Right lobe of liver (tissue), 6 donors: ENCODE data around the gene KCNT2. TPM values are rescaled to one million over a fixed set of nuclear protein-coding genes. Genes with fewer than 3 reads are reported as not detected.
"Not testable (repeated sequence)": the region's sequence is repeated elsewhere in the genome, so short reads cannot be mapped to it uniquely, and the experiment has no call there.

ENCODE experiments used
- ATAC-seq, 4 donors: fragments of 200-7000 bp; cut with Tn5 transposase; one replicate each; pipeline ENCODE4 v1.9.1; 2020; ENCODE audit warnings: mild to moderate bottlenecking in 4 of 4, moderate library complexity in 4 of 4
- DNase-seq, 3 donors: peaks; one replicate each; pipeline ENCODE4 v3.0.0-alpha.2; 2020
- H3K27ac ChIP-seq, 3 donors: fragments of 200-600 bp; one replicate each; pipeline ENCODE4 v1.8.0; 2022
- H3K27me3 ChIP-seq, 2 donors: fragments of 200-600 bp; one replicate each; pipeline ENCODE4 v1.8.0; 2022
- H3K36me3 ChIP-seq, 4 donors: fragments of 200-600 bp; sonication (generic) in 1 of 4; one replicate each; pipeline versions ENCODE4 v1.5.1 to v1.8.0; 2017 to 2022; ENCODE audit warnings: control low read depth in 1 of 4
- H3K4me1 ChIP-seq, 4 donors: fragments of 200-600 bp; sonication (generic) in 1 of 4; one replicate each; pipeline versions ENCODE4 v1.5.1 to v1.8.0; 2017 to 2022; ENCODE audit warnings: control low read depth in 1 of 4
- H3K4me3 ChIP-seq, 3 donors: fragments of 200-600 bp; one replicate each; pipeline ENCODE4 v1.8.0; 2022
- H3K9me3 ChIP-seq, 4 donors: fragments of 200-600 bp; sonication (generic) in 1 of 4; one replicate each; pipeline versions ENCODE4 v1.5.1 to v1.8.0; 2017 to 2022; ENCODE audit warnings: control low read depth in 1 of 4
- POLR2A ChIP-seq: fragments of 450-650 bp; IDR thresholded peaks from one replicate; pipeline ENCODE4 v1.6.1; 2017; ENCODE audit warnings: antibody characterized with exemption, mild to moderate bottlenecking
- WGBS: methylation state at CpG from one replicate; pipeline ENCODE4 v1.1.6; 2018; ENCODE audit warnings: low coverage, low lambda C conversion rate; ENCODE audit not compliant: insufficient coverage; ENCODE audit errors: missing lambda C conversion rate; 5-methylcytosine and 5-hydroxymethylcytosine counted together
- intact Hi-C, 2 donors: fragments of 100-400 bp; cut with DNase I; formaldehyde crosslinking; loops; one replicate each; pipeline versions ENCODE4 v1.11.2 to v1.14.1; 2022
- total RNA-seq, 6 experiments: library from RNA; depleted of rRNA in 2 of 6; stranded (reverse); fragments of >200 nt in 2 of 6; fragmentation: NEBNext Ultra II Directional in 3 of 6; extraction: Animal tissue kit (Norgen Biotek cat#: 25700) in 3 of 6; gene quantifications; one replicate each; pipeline versions ENCODE4 v1.1.0 to v1.2.4, GENCODE V29; 2016 to 2023
- TF ChIP-seq, protein P1 (sequence below), 4 donors: fragments of 200-600 bp in 3 of 4; fragments of 450-650 bp in 1 of 4; IDR thresholded peaks; one replicate each; pipeline versions ENCODE4 v1.5.1 to v1.8.0; 2016 to 2022; ENCODE audit warnings: antibody characterized with exemption in 4 of 4, mild to moderate bottlenecking in 2 of 4
- donor health status: DM: no; HTN: yes; CAD: no.
- donor health status: DM: no; HTN: no; CAD: no.
- donor health status: DM: no; HTN: no; CAD: no.
- donor health status: DM: no; HTN: yes; CAD: no.
- donor health status: DM: no; HTN: yes; CAD: no.

Gene KCNT2
- total RNA-seq, 6 experiments from 2014 or later: 5.3 to 8.4 (median 7.5) TPM

DNA sequence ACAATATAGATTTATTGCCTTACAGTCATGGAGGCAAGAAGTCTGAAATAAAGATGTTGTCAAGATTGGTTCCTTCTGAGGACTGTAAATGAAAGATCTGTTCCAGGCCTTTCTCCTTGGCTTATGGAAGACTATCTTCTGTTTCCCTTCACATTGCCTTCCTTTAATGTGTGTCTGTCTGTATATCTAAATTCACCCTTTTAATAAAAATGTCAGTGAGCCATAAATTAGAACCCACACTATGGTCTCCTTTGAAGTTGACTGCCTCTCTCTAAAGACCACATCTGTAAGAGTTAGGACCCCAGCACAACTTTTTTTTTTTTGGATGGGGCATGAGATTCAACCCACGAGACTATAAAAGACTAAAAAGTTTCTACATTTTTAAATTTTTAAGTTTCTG lies 305.8 kb downstream of the KCNT2 start:
- H3K4me3 ChIP-seq: no peak overlapping the region
- H3K27ac ChIP-seq: no peak overlapping the region
- ATAC-seq (no peak), DNase-seq (no peak)
- TF ChIP-seq, protein P1, sequence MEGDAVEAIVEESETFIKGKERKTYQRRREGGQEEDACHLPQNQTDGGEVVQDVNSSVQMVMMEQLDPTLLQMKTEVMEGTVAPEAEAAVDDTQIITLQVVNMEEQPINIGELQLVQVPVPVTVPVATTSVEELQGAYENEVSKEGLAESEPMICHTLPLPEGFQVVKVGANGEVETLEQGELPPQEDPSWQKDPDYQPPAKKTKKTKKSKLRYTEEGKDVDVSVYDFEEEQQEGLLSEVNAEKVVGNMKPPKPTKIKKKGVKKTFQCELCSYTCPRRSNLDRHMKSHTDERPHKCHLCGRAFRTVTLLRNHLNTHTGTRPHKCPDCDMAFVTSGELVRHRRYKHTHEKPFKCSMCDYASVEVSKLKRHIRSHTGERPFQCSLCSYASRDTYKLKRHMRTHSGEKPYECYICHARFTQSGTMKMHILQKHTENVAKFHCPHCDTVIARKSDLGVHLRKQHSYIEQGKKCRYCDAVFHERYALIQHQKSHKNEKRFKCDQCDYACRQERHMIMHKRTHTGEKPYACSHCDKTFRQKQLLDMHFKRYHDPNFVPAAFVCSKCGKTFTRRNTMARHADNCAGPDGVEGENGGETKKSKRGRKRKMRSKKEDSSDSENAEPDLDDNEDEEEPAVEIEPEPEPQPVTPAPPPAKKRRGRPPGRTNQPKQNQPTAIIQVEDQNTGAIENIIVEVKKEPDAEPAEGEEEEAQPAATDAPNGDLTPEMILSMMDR (IDR thresholded peaks at IDR 0.05): no peak
- TF ChIP-seq POLR2A: no peak
- intact Hi-C loops: no loop called here
- H3K4me1 ChIP-seq: no peaks in the 10 kb centered on the region
- H3K27me3 ChIP-seq: no peaks in the 10 kb centered on the region
- no peaks in the 10 kb centered on the region for H3K9me3 ChIP-seq
- H3K36me3 ChIP-seq: no peaks in the 10 kb centered on the region
- 67% methylated on average over 1 of the region's 1 CpG for WGBS

DNA sequence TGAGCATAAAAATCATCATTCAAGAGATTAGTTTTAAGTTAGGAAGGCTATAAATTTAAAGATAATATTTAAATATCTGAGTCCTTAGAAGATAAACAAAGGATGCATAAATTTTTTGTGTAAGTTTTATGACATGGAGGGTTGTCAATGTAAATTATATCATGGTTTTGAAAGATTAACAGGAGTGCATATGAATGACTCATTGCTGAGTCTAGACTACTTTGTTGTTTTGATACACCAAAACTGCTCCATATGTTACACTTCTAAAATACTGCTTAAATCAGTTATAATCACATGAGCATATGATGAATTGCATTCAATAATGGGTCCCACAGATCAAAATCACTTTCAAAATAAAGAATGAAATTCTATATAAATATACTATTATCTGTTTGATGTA lies 312.5 kb downstream of the KCNT2 start:
- ATAC-seq (no peak), DNase-seq (no peak)
- Histone ChIP-seq H3K4me1 (no peaks in the 10 kb centered on the region), H3K9me3 (no peaks in the 10 kb centered on the region), H3K27me3 (no peaks in the 10 kb centered on the region), H3K36me3 (no peaks in the 10 kb centered on the region), H3K27ac (no peak overlapping the region), H3K4me3 (no peak overlapping the region)
- intact Hi-C loops: no loop called here
- TF ChIP-seq, protein P1 (IDR thresholded peaks at IDR 0.05): no peak
- TF ChIP-seq POLR2A: no peak

DNA sequence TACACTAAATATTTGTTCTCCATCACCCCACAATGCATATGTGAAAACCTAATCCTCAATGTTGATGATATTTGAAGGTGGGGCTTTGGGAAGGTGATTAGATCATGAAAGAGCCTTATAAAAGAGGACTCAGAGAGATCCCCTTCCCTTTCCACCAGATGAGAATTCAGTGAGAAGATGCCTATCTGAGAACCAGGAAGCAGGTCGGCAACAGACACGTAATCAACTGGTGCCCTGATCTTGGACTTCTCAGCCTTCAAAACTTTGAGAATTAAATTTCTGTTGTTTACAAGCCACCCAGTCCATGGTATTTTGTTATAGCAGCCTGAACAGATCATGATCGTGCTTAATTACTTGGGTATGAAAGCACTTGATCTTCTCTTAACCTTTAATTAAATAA lies 329.4 kb downstream of the KCNT2 start:
- H3K9me3 ChIP-seq: no peaks in the 10 kb centered on the region

DNA sequence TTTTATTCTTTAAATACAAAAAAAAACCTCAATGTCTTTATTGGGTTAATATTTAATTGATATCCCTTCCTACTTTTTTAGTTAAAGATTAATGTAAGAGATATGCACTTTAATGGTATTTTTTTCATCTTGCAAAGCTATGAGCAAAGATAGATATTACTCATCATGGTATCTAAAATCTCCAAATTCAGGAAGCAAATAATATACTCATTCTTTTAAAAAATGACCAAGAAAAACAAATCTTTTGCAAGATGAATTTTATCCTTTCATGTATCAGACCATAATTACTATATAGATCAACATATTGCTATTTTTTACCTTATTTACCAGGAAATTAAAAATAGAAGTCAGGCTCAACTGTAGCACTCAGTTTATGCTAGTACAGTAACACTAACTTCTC lies 330.4 kb downstream of the KCNT2 start:
- H3K9me3 ChIP-seq: no peaks in the 10 kb centered on the region
- ATAC-seq (no peak), DNase-seq (no peak)
- no peaks in the 10 kb centered on the region for H3K27me3 ChIP-seq
- TF ChIP-seq, protein P1 (IDR thresholded peaks at IDR 0.05): no peak
- no peak for TF ChIP-seq POLR2A
- H3K27ac ChIP-seq: no peak overlapping the region
- no peak overlapping the region for H3K4me3 ChIP-seq
- no peaks in the 10 kb centered on the region for H3K36me3 ChIP-seq
- no peaks in the 10 kb centered on the region for H3K4me1 ChIP-seq
- intact Hi-C loops: no loop called here

More for the DNA sequence above, 329.4 kb downstream of the KCNT2 start:
- TF ChIP-seq, protein P1 (IDR thresholded peaks at IDR 0.05): no peak
- TF ChIP-seq POLR2A: no peak
- WGBS: 89% methylated on average over 3 of the region's 3 CpGs
- no peaks in the 10 kb centered on the region for H3K27me3 ChIP-seq
- no peaks in the 10 kb centered on the region for H3K36me3 ChIP-seq
- H3K4me3 ChIP-seq: no peak overlapping the region
- no peak overlapping the region for H3K27ac ChIP-seq
- no peaks in the 10 kb centered on the region for H3K4me1 ChIP-seq
- ATAC-seq (no peak), DNase-seq (no peak)
- intact Hi-C loops: no loop called here

DNA sequence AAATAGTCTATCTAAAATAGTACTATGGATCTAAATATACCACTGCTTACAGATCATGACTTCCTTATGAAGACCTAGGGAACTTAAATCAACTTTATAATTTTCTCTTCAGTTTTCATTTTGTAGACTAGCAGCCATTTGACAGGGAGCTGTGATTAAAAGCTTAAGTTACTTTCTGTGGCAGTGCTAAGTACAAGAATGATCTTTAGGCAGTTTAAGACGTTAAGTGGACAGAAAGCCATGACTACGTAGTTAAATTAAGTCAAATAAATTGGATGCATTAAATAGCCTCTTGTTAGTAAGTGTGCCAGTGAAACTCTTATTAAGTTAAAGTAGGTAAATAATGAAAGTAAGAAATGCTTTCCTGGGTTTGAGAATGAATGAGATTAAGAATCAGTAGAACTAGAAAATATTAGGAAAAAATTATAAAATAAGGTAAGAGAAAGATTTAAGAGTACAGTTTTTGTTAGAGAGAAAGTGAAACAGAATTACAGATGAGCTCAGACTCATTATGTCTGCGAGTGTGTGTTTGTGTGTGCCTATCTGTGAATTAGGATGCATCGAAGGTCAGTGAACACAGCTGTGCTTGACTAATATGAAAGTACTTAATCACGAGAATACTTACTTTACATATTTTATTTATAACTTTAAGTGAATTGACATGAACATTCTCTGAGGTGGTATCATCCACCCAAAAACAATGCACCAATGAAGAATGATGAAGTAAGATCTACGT lies 336.9 kb downstream of the KCNT2 start:
- H3K9me3 ChIP-seq: no peaks in the 10 kb centered on the region
- H3K27me3 ChIP-seq: no peaks in the 10 kb centered on the region
- intact Hi-C loops: no loop called here
- ATAC-seq (no peak), DNase-seq (no peak)
- TF ChIP-seq POLR2A: no peak
- TF ChIP-seq, protein P1 (IDR thresholded peaks at IDR 0.05): no peak
- H3K4me3 ChIP-seq: no peak overlapping the region
- H3K36me3 ChIP-seq: no peaks in the 10 kb centered on the region
- 79% methylated on average over 6 of the region's 6 CpGs for WGBS
- no peak overlapping the region for H3K27ac ChIP-seq
- no peaks in the 10 kb centered on the region for H3K4me1 ChIP-seq

DNA sequence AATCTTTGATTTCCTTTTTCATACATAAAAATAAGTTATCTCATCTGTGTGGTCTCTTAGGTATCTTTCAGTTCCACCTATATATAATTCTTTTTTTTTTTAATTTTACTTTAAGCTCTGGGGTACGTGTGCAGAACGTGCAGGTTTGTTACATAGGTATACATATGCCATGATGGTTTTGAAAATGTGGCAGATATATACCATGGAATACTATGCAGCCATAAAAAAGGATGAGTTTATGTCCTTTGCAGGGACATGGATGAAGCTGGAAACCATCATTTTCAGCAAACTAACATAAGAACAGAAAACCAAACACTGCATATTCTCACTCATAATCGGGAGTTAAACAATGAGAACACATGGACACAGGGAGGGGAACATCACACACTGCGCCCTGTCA lies 345.2 kb downstream of the KCNT2 start:
- H3K27me3 ChIP-seq, H3K9me3 ChIP-seq, H3K4me3 ChIP-seq, H3K27ac ChIP-seq, DNase-seq, ATAC-seq, H3K4me1 ChIP-seq, intact Hi-C loops, H3K36me3 ChIP-seq: not testable (repeated sequence)
- 93% methylated on average over 4 of the region's 4 CpGs for WGBS
